ENCODE data around the gene NPVF. TPM values are rescaled to one million over a fixed set of nuclear protein-coding genes. Genes with fewer than 3 reads are reported as not detected.

Gene NPVF
- total and polyA plus RNA-seq, 9 donors: not detected

DNA sequence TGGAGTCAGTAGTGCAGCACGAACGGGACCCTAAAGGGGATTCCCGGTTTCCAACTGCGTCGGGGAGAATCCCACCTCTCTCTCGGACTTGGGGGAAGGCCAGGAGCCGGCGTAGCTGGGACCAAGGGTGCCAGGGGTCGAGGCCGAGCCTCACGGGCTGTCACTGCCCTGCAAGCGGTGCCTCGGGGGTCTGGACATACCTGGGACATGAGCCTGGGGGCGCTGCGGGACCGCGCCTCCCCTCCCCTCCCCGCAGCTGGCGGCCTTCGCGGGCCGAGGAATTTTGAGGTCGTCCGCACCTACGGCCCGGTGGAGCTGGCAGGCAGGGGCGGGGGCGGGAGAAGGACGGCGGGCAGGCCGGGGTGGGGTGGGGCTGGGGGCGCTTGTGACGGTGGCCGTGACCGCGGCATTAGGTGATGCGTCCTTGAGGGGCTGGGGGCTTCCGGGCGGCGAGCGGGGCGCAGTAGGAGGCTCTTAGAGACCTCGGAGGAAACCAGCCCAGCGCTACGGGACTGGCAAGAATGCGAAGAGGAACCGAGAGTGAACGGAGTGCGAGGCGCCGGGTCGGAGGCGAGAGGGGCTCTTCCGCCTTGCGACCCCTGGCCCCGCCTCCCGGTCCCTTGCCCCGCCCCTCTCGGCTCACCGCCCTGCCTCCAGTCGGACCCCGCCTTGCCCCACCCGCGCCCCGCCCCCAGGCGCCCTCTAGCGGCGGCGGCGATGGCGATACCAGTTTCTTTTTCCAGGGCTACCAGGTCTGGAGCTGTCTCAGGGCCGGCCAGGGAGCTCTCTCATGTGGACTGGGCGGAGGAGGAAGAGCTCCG lies 48.3 kb downstream of the NPVF start:
- H3K4me1 ChIP-seq (ENCODE audit: control insufficient read depth, insufficient read depth, low read length): peaks cover 10% of the 10 kb centered on the region
- no peaks in the 10 kb centered on the region for H3K36me3 ChIP-seq (ENCODE audit: control insufficient read depth, insufficient read depth, low read length)
- WGBS (ENCODE audit: insufficient coverage): under 1% methylated on average over 46 of the region's 74 CpGs
- H3K27me3 ChIP-seq (ENCODE audit: control insufficient read depth, insufficient read depth, low read length): peaks cover 3% of the 10 kb centered on the region
- H3K27ac ChIP-seq (ENCODE audit: low read length): peak overlapping the region; percentile 49
- peak; percentile 89 for DNase-seq
- peak overlapping the region; percentile 76 for H3K4me3 ChIP-seq (ENCODE audit: low read length)
- no peaks in the 10 kb centered on the region for H3K9me3 ChIP-seq (replicated peaks; ENCODE audit: control insufficient read depth, low read depth, low read length)

DNA sequence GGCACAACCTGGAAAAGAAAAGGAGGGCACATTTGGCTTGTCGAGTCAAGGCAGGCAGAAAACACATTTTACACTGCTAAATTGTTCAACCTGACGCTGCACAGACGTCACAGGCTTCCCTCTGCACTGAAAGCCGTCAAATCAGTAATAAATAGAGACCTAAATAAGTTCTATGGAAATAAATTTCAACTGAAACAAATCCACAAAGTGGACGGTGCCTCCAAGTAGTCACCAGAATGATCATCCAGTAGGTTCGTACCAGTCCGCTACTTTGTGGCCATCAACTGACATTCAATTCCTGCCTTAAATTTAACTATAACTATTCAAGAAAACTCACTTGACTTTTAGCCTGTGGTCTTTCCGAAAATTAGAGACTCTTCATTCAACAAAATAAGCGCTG lies 49.0 kb downstream of the NPVF start:
- no peaks in the 10 kb centered on the region for H3K36me3 ChIP-seq (ENCODE audit: control insufficient read depth, insufficient read depth, low read length)
- no peaks in the 10 kb centered on the region for H3K9me3 ChIP-seq (replicated peaks; ENCODE audit: control insufficient read depth, low read depth, low read length)
- peaks cover 3% of the 10 kb centered on the region for H3K27me3 ChIP-seq (ENCODE audit: control insufficient read depth, insufficient read depth, low read length)
- 69% methylated on average over 4 of the region's 9 CpGs for WGBS (ENCODE audit: insufficient coverage)
- H3K4me3 ChIP-seq (ENCODE audit: low read length): peak overlapping the region; percentile 76
- DNase-seq: peak; percentile 9
- no peak overlapping the region for H3K27ac ChIP-seq (ENCODE audit: low read length)
- H3K4me1 ChIP-seq (ENCODE audit: control insufficient read depth, insufficient read depth, low read length): peaks cover 10% of the 10 kb centered on the region

Other genes with a start within 250 kb of the NPVF start
- gene OSBPL3, start 248.3 kb downstream of the NPVF start, total RNA-seq: 3.0 TPM
- gene OSBPL3, start 248.3 kb downstream of the NPVF start, polyA plus RNA-seq (ENCODE audit: insufficient read depth in 1 of 8, insufficient read length in 8 of 8, low replicate concordance in 1 of 8): 1 to 10 TPM; 2.4 to 5.1 (median 3.8) TPM
- 89.7 TPM for gene CYCS, start 103.2 kb downstream of the NPVF start, total RNA-seq
- gene CYCS, start 103.2 kb downstream of the NPVF start, polyA plus RNA-seq (ENCODE audit: insufficient read depth in 1 of 8, insufficient read length in 8 of 8, low replicate concordance in 1 of 8): 100 to 1,000 TPM; 104 to 156 (median 149) TPM